HL-60/S4 treated with retinoic acid at 250 ng/mL for 4 days and 3 days (cell line): ENCODE measurements around the gene ZNF236.

Experiments
- in situ Hi-C: fragments of 300-500 bp; cut with MboI; formaldehyde crosslinking; loops from 2 replicates; pipeline ENCODE4 v1.7.0; 2022; ENCODE audit warnings: low sequenced_read_pairs

The ZNF236 gene

GRCh38 chr18:76821356-76821874, 942 bp upstream of the ZNF236 start:
- in situ Hi-C loops, result no loop called here

- in situ Hi-C loops, result no loop called here
These were observed 367 bp upstream of the ZNF236 start for GRCh38 chr18:76821875-76822505.

GRCh38 chr18:76823161-76823538, 793 bp downstream of the ZNF236 start:
- in situ Hi-C loops, result no loop called here

- in situ Hi-C loops, result no loop called here
These were observed 1.2 kb downstream of the ZNF236 start for GRCh38 chr18:76823587-76824011.

- in situ Hi-C loops, result no loop called here
These were observed 1.9 kb downstream of the ZNF236 start for GRCh38 chr18:76824145-76824676.

GRCh38 chr18:76824754-76825153, 2.4 kb downstream of the ZNF236 start:
- in situ Hi-C loops, result no loop called here

- in situ Hi-C loops, result no loop called here
These were observed 5.1 kb downstream of the ZNF236 start for GRCh38 chr18:76827205-76828200.

- in situ Hi-C loops, result no loop called here
These were observed 12.0 kb downstream of the ZNF236 start for GRCh38 chr18:76834379-76834778.

GRCh38 chr18:76835380-76835779, 13.0 kb downstream of the ZNF236 start:
- in situ Hi-C loops, result no loop called here

GRCh38 chr18:76837071-76837470, 14.7 kb downstream of the ZNF236 start:
- in situ Hi-C loops, result no loop called here

- in situ Hi-C loops, result no loop called here
These were observed 15.8 kb downstream of the ZNF236 start for GRCh38 chr18:76838182-76838581.

GRCh38 chr18:76839086-76839794, 16.9 kb downstream of the ZNF236 start:
- in situ Hi-C loops, result no loop called here

- in situ Hi-C loops, result no loop called here
These were observed 20.6 kb downstream of the ZNF236 start for GRCh38 chr18:76842837-76843530.

- in situ Hi-C loops, result no loop called here
These were observed 21.8 kb downstream of the ZNF236 start for GRCh38 chr18:76844144-76844543.

GRCh38 chr18:76844742-76845477, 22.6 kb downstream of the ZNF236 start:
- in situ Hi-C loops, result no loop called here

GRCh38 chr18:76846217-76846616, 23.9 kb downstream of the ZNF236 start:
- in situ Hi-C loops, result no loop called here

GRCh38 chr18:76847916-76848315, 25.6 kb downstream of the ZNF236 start:
- in situ Hi-C loops, result no loop called here

GRCh38 chr18:76850112-76850511, 27.8 kb downstream of the ZNF236 start:
- in situ Hi-C loops, result no loop called here

- in situ Hi-C loops, result no loop called here
These were observed 33.2 kb downstream of the ZNF236 start for GRCh38 chr18:76855594-76855993.

GRCh38 chr18:76857476-76857875, 35.1 kb downstream of the ZNF236 start:
- in situ Hi-C loops, result no loop called here
